Lower leg skin (tissue), 4 donors: ENCODE results near the gene ASH1L. TPM values are rescaled to one million over a fixed set of nuclear protein-coding genes. Genes with fewer than 3 reads are reported as not detected.
A peak's percentile ranks its signal among the peaks of the same experiment; 100 is the strongest.

Experiments used
- DNase-seq, 2 donors: peaks; one replicate each; pipeline ENCODE4 v3.0.0-alpha.2; 2019; ENCODE audit warnings: low spot score in 2 of 2
- H3K4me3 ChIP-seq: fragments of 200-600 bp; sonication (generic); 2 replicates; pipeline ENCODE4 v1.5.1; 2017; ENCODE audit warnings: mild to moderate bottlenecking, low read depth; ENCODE audit not compliant: poor library complexity, severe bottlenecking
- CTCF ChIP-seq, 3 donors: fragments of 450-650 bp; IDR thresholded peaks; one replicate each; pipeline ENCODE4 v1.5.1; 2016; ENCODE audit warnings: antibody characterized with exemption in 3 of 3, mild to moderate bottlenecking in 3 of 3, moderate library complexity in 2 of 3
- POLR2A ChIP-seq, 2 donors: fragments of 450-650 bp; IDR thresholded peaks; one replicate each; pipeline ENCODE4 v1.6.1; 2016 to 2017; ENCODE audit warnings: antibody characterized with exemption in 2 of 2, mild to moderate bottlenecking in 1 of 2, moderate library complexity in 1 of 2
- WGBS, 2 donors: methylation state at CpG; one replicate each; pipeline ENCODE4 v1.1.5; 2018; 5-methylcytosine and 5-hydroxymethylcytosine counted together
- intact Hi-C: fragments of 100-400 bp; cut with DNase I; formaldehyde crosslinking; loops from one replicate; pipeline ENCODE4 v1.15.0; 2023; ENCODE audit warnings: low total_unique reads
- total RNA-seq, 4 donors: library from RNA; depleted of rRNA; stranded (reverse); fragments of >200 nt; gene quantifications; one replicate each; pipeline ENCODE4 v1.1.0, GENCODE V29; 2016

ASH1L gene
- total RNA-seq, 4 donors from 2014 or later, result 40.6 to 59.4 (median 49.9) TPM

DNA sequence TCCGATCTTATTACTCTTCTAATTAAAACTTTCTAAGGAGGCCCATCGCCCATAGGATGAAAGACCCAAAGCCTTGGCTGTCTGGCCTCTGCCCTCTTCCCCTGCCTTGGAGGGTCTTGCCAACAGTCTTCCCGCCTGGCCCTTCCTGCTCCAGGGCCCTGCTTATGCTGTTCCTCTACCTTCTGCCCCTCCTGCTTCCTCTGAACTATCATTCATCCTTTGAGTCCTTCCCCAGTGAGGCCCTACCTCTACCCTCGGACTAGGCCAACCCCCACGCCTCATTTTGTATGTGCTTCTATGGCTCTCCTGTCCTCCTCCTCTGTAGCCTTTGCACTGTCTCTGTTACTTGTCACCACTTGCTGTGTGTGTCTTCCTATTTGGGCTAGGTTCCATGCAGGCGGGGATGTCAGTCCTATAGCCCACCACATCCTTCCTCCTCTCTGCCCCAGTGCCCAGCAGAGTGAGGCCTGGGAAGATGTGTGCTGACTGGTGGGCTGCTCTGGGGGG is 236.5 kb downstream of the ASH1L start:
- intact Hi-C loops, result no loop called here
- WGBS, 2 donors, result 82 to 84% methylated on average over 6 of the region's 6 CpGs
- no peak for TF ChIP-seq CTCF (IDR thresholded peaks at IDR 0.05)
- TF ChIP-seq POLR2A (IDR thresholded peaks at IDR 0.05), result no peak

DNA sequence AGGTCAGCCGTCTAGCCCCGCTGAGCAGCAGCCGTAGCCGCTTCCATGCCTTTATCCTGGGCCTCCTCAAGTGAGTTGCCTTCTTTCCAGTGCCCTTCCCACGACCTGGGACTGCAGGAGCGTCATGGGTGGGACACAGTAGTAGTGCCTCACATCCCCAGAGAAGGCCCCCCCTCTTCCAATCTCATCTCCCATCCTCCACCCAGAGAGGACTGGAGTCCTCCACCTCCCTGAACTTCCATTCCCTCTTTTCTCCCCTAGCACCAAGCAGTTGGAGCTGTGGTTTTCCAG is 237.1 kb downstream of the ASH1L start:
- 33% methylated on average over 5 of the region's 6 CpGs; no CpG with 5 or more reads in 1 of the 2 donors for WGBS, 2 donors
- TF ChIP-seq POLR2A (IDR thresholded peaks at IDR 0.05), result no peak
- no peak overlapping the region for H3K4me3 ChIP-seq
- peak in 1 of 2 donors; percentile 84 for DNase-seq
- intact Hi-C loops, result no loop called here

More for the DNA sequence above, 236.5 kb downstream of the ASH1L start:
- no peak overlapping the region for H3K4me3 ChIP-seq
- DNase-seq, result peak in 1 of 2 donors; percentile 79

DNA sequence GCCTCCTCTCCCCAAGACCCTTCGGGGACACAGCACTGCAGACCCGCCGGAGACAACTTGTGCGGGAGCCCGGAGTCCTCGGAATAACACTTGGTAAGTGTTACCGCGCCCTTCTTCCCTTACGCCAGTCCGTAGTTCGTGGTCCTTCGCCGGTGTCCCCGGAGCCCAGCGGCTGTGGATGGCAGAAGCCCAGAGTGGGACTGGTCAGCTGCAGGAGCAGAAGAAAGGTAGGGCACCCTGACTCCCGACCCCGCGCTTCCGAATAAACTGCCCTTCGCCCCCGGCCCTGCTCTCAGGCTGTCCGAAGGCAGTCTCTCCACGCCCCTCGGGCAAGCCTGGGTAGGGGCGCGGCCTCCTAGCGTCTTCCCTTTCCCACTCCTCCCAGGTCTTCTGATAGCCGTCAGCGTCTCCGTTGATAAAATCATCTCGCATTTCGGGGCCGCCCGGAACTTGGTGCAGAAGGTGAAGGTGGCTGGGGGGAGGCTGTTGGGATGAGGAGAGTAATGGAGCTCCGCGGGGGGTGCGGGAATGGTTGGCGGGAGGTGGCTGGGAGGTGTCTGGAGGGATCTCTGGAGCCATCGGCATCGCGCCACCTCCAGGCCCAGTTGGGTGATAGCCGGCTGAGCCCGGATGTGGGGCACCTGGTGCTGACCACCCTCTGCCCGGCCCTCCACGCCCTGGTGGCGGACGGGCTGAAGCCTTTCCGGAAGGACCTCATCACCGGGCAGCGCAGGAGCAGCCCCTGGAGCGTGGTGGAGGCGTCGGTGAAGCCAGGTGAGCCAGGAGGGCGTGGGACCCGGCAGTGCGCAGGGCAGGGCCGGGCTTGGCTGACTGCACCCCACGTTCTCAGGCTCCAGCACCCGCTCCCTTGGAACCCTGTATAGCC is 237.6 kb downstream of the ASH1L start:
- WGBS, 2 donors, result 3 to 14% methylated on average over 51 to 52 of the region's 59 CpGs
- H3K4me3 ChIP-seq, result peak overlapping the region; percentile 60
- TF ChIP-seq POLR2A (IDR thresholded peaks at IDR 0.05) (no peak), CTCF (IDR thresholded peaks at IDR 0.05) (no peak)
- intact Hi-C loops, result loop anchor here (5.0 kb wide), 2 partner anchors 48 to 73 kb away; partner anchors contain the start of gene HCN3
- peak; percentile 44 to 92 for DNase-seq

DNA sequence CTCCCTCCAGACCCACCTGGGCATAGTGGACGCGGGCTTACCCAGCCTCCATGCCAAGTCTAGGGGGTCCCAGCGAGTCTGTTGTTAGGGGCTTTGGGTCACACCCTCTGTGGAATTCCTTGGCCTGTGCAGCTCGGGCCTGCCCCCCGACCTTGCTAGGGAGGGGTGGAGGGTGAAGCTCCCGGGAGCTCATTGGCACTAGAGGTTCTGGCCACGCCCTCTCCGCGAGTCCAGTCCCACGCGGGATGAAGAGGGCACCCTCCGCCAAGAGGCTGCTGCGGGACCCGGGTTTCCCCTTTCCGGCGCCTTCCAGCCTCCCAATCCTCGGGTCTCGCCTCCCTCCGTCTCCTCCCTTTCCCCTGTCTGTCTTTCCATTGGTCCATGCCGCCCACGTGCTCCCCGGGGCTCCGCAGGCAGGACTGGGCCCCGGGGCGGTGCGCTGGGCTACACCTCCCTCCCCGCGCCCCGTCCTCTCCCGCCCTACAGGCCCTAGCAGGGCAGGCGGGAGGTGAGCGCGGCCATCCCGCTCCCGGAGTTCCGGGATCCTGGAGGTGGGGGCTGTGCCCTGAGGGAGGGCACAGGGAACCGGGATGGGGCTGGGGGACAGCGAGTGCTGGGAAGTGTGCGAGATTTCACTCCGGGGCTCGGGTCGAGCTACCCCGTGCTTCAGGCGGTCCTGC is 238.4 kb downstream of the ASH1L start:
- DNase-seq, result peak; percentile 95 to 99
- 0 to 1% methylated on average over 31 to 43 of the region's 44 CpGs for WGBS, 2 donors
- intact Hi-C loops, result loop anchor here (5.0 kb wide), 2 partner anchors 47 to 72 kb away; partner anchors contain the start of gene HCN3
- peak overlapping the region; percentile 60 for H3K4me3 ChIP-seq
- TF ChIP-seq CTCF (IDR thresholded peaks at IDR 0.05), result no peak
- TF ChIP-seq POLR2A (IDR thresholded peaks at IDR 0.05), result no peak

DNA sequence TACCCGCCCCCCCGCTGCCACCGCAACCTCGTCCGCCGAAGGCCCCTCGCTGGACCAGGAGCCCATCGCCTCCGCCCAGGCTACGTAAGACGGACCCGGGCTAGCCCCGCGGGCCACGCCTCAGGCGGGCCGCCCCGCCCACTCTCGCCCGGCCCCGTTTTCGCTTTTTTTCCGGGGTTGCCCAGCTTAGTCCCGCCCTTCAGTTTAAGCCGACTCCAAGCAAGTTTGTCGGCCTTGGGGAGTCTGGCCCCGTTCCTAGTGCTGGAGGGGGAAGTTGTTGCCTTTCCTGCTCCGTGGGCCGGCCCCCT is 238.9 kb downstream of the ASH1L start:
- peak overlapping the region; percentile 60 for H3K4me3 ChIP-seq
- TF ChIP-seq POLR2A (IDR thresholded peaks at IDR 0.05) (no peak), CTCF (IDR thresholded peaks at IDR 0.05) (no peak)
- intact Hi-C loops, result loop anchor here (5.0 kb wide), 2 partner anchors 46 to 71 kb away; partner anchors contain the start of gene HCN3
- WGBS, 2 donors, result 0 to 1% methylated on average over 21 to 23 of the region's 29 CpGs
- DNase-seq, result peak; percentile 90 to 97
